HEK293 (cell line): ENCODE data around the gene GALNT10.

Source experiments
- CTCF ChIA-PET: fragments of 350-600 bp; formaldehyde crosslinking; extraction: SDS; loops from one replicate; lab custom pipeline; 2021; ENCODE audit warnings: antibody characterized with exemption; lab: Yijun Ruan, JAX
- POLR2A ChIA-PET: fragments of 300-600 bp; formaldehyde crosslinking; extraction: SDS; loops from one replicate; lab custom pipeline; 2020; ENCODE audit warnings: antibody characterized with exemption, inconsistent platforms; lab: Yijun Ruan, JAX
- H3K27ac ChIP-seq: fragments of 200-500 bp; sonication (Bioruptor generic); 2 replicates; pipeline ENCODE4 v1.5.1; 2014; ENCODE audit warnings: low read depth, low read length, control low read depth, inconsistent platforms; ENCODE audit errors: extremely low read depth
- H3K36me3 ChIP-seq, 2 experiments: fragments of 200-500 bp in 1 of 2; sonication (Bioruptor generic) in 1 of 2; 1 replicate in 1 of 2; 2 replicates in 1 of 2; pipeline ENCODE4 v1.5.1; 2014 to 2017; ENCODE audit warnings: inconsistent platforms in 2 of 2, low read length in 2 of 2; ENCODE audit not compliant: control insufficient read depth in 2 of 2, insufficient read depth in 1 of 2
- H3K4me1 ChIP-seq: fragments of 200-500 bp; sonication (Bioruptor generic); 2 replicates; pipeline ENCODE4 v1.5.1; 2014; ENCODE audit warnings: mild to moderate bottlenecking, low read length, inconsistent platforms; ENCODE audit not compliant: control insufficient read depth, insufficient read depth
- H3K4me3 ChIP-seq: 2 replicates; pipeline ENCODE4 v1.5.1; 2011; ENCODE audit warnings: low read depth, mild to moderate bottlenecking, control low read depth, low read length, moderate library complexity
- H3K9me3 ChIP-seq: fragments of 200-500 bp; sonication (Bioruptor generic); 2 replicates; pipeline ENCODE4 v1.5.1; 2014; ENCODE audit warnings: low read depth, low read length, inconsistent platforms; ENCODE audit not compliant: control insufficient read depth, insufficient read depth
- CTCF ChIP-seq: fragments of 450-650 bp; formaldehyde crosslinking; IDR thresholded peaks from 2 replicates; pipeline ENCODE4 v1.5.1; 2016; ENCODE audit warnings: missing biosample characterization, missing genetic modification characterization
- SALL2 ChIP-seq: fragments of 450-650 bp; formaldehyde crosslinking; IDR thresholded peaks from 2 replicates; pipeline ENCODE4 v1.5.0; 2017; ENCODE audit warnings: missing biosample characterization, mild to moderate bottlenecking, missing genetic modification characterization, borderline replicate concordance
- ZBTB10 ChIP-seq: fragments of 450-650 bp; formaldehyde crosslinking; IDR thresholded peaks from 2 replicates; pipeline ENCODE4 v1.5.1; 2016; ENCODE audit warnings: missing biosample characterization, missing genetic modification characterization
- ZBTB20 ChIP-seq: fragments of 450-650 bp; formaldehyde crosslinking; IDR thresholded peaks from 2 replicates; pipeline ENCODE4 v1.5.1; 2016; ENCODE audit warnings: missing biosample characterization, missing genetic modification characterization
- ZFP41 ChIP-seq: fragments of 450-650 bp; formaldehyde crosslinking; IDR thresholded peaks from 2 replicates; pipeline ENCODE4 v1.5.1; 2016; ENCODE audit warnings: missing biosample characterization, missing genetic modification characterization, borderline replicate concordance
- ZNF155 ChIP-seq: fragments of 450-650 bp; formaldehyde crosslinking; IDR thresholded peaks from 2 replicates; pipeline ENCODE4 v1.5.1; 2016; ENCODE audit warnings: missing biosample characterization, missing genetic modification characterization
- ZNF174 ChIP-seq: fragments of 450-650 bp; formaldehyde crosslinking; IDR thresholded peaks from 2 replicates; pipeline ENCODE4 v1.5.0; 2017; ENCODE audit warnings: missing biosample characterization, mild to moderate bottlenecking, missing genetic modification characterization
- ZNF23 ChIP-seq: fragments of 450-650 bp; formaldehyde crosslinking; IDR thresholded peaks from 2 replicates; pipeline ENCODE4 v1.5.1; 2016; ENCODE audit warnings: missing biosample characterization, missing genetic modification characterization, borderline replicate concordance
- ZNF280C ChIP-seq: fragments of 450-650 bp; formaldehyde crosslinking; IDR thresholded peaks from 2 replicates; pipeline ENCODE4 v1.5.1; 2016; ENCODE audit warnings: missing biosample characterization, missing genetic modification characterization
- ZNF280D ChIP-seq: fragments of 450-650 bp; formaldehyde crosslinking; IDR thresholded peaks from 2 replicates; pipeline ENCODE4 v1.5.1; 2016; ENCODE audit warnings: missing biosample characterization, missing genetic modification characterization
- ZNF302 ChIP-seq: fragments of 450-650 bp; formaldehyde crosslinking; IDR thresholded peaks from 2 replicates; pipeline ENCODE4 v1.5.1; 2016; ENCODE audit warnings: missing biosample characterization, missing genetic modification characterization, low read depth
- ZNF341 ChIP-seq: fragments of 450-650 bp; formaldehyde crosslinking; IDR thresholded peaks from 2 replicates; pipeline ENCODE4; 2016; ENCODE audit warnings: low read depth, missing biosample characterization, missing genetic modification characterization
- ZNF48 ChIP-seq: fragments of 450-650 bp; formaldehyde crosslinking; IDR thresholded peaks from 2 replicates; pipeline ENCODE4 v1.5.1; 2016; ENCODE audit warnings: missing biosample characterization, missing genetic modification characterization
- ZNF488 ChIP-seq: fragments of 450-650 bp; formaldehyde crosslinking; IDR thresholded peaks from 2 replicates; pipeline ENCODE4 v1.5.1; 2016; ENCODE audit warnings: missing biosample characterization, missing genetic modification characterization
- ZNF530 ChIP-seq: fragments of 450-650 bp; formaldehyde crosslinking; IDR thresholded peaks from 2 replicates; pipeline ENCODE4 v1.5.1; 2016; ENCODE audit warnings: low read depth, missing biosample characterization, missing genetic modification characterization
- ZNF670 ChIP-seq: fragments of 450-650 bp; formaldehyde crosslinking; IDR thresholded peaks from 2 replicates; pipeline ENCODE4 v1.5.1; 2016; ENCODE audit warnings: missing biosample characterization, missing genetic modification characterization, low read depth
- ZNF692 ChIP-seq: fragments of 450-650 bp; formaldehyde crosslinking; IDR thresholded peaks from 2 replicates; pipeline ENCODE4 v1.5.1; 2016; ENCODE audit warnings: missing biosample characterization, missing genetic modification characterization

GALNT10 gene

GRCh38 chr5:154385236-154385512 lies 194.6 kb downstream of the GALNT10 start:
- CTCF ChIA-PET: no interaction called here
- H3K4me1 ChIP-seq: no peaks in the 10 kb centered on the region
- TF ChIP-seq CTCF (tag by site-specific recombination): no peak
- TF ChIP-seq, all 188 proteins: peak for 0
- POLR2A ChIA-PET: interaction anchor here (0.8 kb wide), 1 partner anchor 17 kb away, joined by 3 read pairs; no protein-coding TSS in a partner anchor
- Histone ChIP-seq H3K9me3 (no peaks in the 10 kb centered on the region), H3K4me3 (no peak overlapping the region), H3K27ac (no peak overlapping the region), H3K36me3 (peaks cover 0 to 6% of the 10 kb centered on the region in 2 experiments; a peak in 1 of 3 replicates)

GRCh38 chr5:154386952-154387629 lies 196.6 kb downstream of the GALNT10 start:
- TF ChIP-seq ZNF48 (tag by site-specific recombination) (no peak), ZFP41 (tag by site-specific recombination) (no peak), ZBTB20 (no peak), ZNF280C (tag by site-specific recombination) (no peak), ZNF23 (tag by site-specific recombination) (no peak)
- TF ChIP-seq, all 188 proteins: peak for 0
- no peak overlapping the region for H3K4me3 ChIP-seq
- peaks cover 0 to under 1% of the 10 kb centered on the region in 2 experiments; a peak in 1 of 3 replicates for H3K36me3 ChIP-seq
- H3K27ac ChIP-seq: no peak overlapping the region
- H3K4me1 ChIP-seq: no peaks in the 10 kb centered on the region
- ChIA-PET CTCF (interaction anchor here (0.9 to 1.7 kb wide), 2 partner anchors 17 to 312 kb away, joined by 3 to 6 read pairs; no protein-coding TSS in a partner anchor), POLR2A (no interaction called here)
- H3K9me3 ChIP-seq: no peaks in the 10 kb centered on the region

- POLR2A ChIA-PET: no interaction called here
- H3K36me3 ChIP-seq: no peaks in the 10 kb centered on the region
- H3K4me3 ChIP-seq: no peak overlapping the region
- H3K4me1 ChIP-seq: no peaks in the 10 kb centered on the region
- no peaks in the 10 kb centered on the region for H3K9me3 ChIP-seq
- H3K27ac ChIP-seq: no peak overlapping the region
- CTCF ChIA-PET: interaction anchor here (0.6 kb wide), 2 partner anchors 191 to 207 kb away, joined by 3 read pairs; no protein-coding TSS in a partner anchor
- no peak for TF ChIP-seq ZNF174 (tag by site-specific recombination)
- TF ChIP-seq ZNF530: no peak
- TF ChIP-seq ZBTB10 (tag by site-specific recombination): no peak
- TF ChIP-seq ZNF692: no peak
- no peak for TF ChIP-seq SALL2
- no peak for TF ChIP-seq ZNF280D (tag by site-specific recombination)
- TF ChIP-seq ZFP41 (tag by site-specific recombination): no peak
- TF ChIP-seq ZNF155 (tag by site-specific recombination): no peak
- TF ChIP-seq ZNF670 (tag by site-specific recombination): no peak
- no peak for TF ChIP-seq ZNF302 (tag by site-specific recombination)
- TF ChIP-seq ZNF488 (tag by site-specific recombination): no peak
- no peak for TF ChIP-seq ZNF341
Observed at GRCh38 chr5:154388842-154389241, 198.3 kb downstream of the GALNT10 start.
